HG02943 (cell line): Measurements from ENCODE around the gene SIRPA.

Experiments
- ATAC-seq: cut with Tn5 transposase; IDR thresholded peaks from one replicate; pipeline ENCODE4 v1.9.1; 2021; ENCODE audit warnings: mild to moderate bottlenecking, low read depth, moderate library complexity; ENCODE audit not compliant: unreplicated experiment

SIRPA gene

GRCh38 chr20:1868856-1869255 is 26.4 kb upstream of the SIRPA start:
- ATAC-seq, result no peak

DNA sequence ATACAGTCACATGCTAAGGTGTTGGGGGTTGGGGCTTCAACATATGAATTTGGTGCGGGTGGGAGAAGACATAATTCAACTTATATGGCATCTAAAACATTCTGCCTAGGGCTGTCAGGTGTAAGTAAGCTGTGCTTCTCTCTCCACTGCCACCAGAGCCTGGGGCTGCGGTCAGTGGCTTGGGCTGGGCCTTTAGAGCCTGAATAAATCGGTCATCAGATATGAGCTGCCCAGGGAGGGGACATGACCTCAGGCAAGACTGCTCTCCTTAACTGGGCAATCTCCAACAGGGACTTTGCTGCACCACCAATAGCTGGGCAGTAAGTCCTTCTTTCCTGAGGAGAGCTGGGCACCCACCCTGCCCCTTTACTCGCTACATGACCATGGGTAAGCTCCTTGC is 24.9 kb upstream of the SIRPA start:
- no peak for ATAC-seq

GRCh38 chr20:1870792-1871550 is 24.2 kb upstream of the SIRPA start:
- no peak for ATAC-seq

DNA sequence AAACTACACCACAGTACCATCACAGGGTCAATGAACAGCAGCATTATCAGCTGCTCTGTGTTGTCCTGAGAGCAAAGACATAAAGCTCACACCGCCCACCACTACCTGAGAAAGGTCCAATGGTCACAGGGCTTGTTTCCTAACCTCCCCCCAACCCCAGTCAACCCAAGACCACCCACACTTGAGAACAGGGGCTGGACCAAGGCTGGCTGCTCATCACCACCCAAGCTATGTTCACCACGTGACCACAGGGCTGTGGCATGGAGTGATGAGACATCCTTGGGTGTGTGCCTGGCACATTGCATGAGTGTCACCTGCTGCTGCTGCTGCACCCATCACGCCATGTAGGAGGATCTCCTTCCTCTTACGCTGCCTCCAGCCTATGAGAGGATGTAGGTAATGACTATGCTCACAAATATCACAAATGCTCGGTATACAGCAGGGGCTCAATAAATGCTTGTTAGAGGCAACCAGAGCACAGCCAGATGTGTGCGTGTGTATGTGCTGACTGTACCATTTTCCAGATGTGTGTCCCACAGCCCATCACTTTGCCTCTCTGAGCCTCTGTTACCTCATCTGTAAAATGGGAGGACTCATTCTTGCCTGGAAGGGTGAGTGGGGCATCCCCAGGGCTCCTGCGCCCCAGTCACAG is 23.3 kb upstream of the SIRPA start:
- no peak for ATAC-seq

GRCh38 chr20:1872459-1873097 is 22.6 kb upstream of the SIRPA start:
- ATAC-seq, result no peak

DNA sequence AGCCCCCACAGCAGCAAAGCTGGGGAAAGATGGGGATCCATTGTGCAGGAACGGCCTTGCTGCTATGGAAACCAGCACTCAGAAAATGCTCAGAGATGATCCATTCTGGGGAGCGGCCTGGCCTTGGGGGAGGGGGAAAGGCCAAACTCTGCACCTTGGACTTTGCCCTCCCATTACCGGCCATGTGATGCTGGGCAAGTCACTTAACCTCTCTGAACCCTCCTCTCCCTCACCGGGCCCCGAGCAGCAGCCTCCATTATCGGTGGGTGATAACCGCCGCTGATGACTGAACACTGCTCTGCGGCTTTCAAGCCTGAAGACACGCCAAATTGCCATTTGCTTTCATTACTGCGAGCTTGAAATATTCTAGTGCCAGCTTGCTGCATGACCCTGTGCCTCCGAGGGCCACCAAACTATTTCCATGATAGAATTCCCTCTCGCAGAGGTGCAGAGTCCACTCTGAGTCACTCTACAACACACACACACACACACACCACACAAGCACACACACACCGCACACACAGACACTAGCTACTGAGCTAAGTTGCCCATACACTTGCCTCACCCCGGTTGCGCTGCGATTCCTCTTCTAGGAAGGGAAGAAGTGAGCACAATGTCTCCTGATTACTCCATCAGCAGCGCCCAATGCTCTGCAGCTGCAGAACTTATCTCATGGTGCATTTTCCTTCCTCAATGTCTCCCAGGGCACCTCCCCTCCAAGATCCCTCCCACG is 20.6 kb upstream of the SIRPA start:
- no peak for ATAC-seq

- ATAC-seq, result no peak
Measured at GRCh38 chr20:1875183-1875554, 20.0 kb upstream of the SIRPA start.

DNA sequence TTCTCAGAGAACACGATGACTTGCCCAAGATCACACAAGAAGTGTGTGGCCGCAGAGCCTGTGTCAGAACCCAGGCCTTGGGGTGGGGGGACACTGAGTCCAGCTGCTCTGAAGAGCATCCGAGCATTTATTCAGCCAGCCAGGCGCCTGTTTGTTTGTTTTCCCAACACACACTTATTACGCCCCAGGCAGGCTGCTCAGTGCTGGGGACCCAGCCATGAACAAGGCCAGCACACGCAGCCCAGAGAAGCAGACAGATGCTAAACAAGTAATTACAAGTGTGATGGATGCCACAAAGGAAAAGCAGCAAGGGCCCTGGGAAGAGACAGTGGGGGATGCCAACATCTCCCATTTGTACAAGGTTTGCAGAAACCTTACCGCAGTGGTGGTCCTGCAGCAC is 19.4 kb upstream of the SIRPA start:
- no peak for ATAC-seq

GRCh38 chr20:1876217-1876921 is 18.8 kb upstream of the SIRPA start:
- no peak for ATAC-seq

GRCh38 chr20:1876975-1877608 is 18.1 kb upstream of the SIRPA start:
- no peak for ATAC-seq

- no peak for ATAC-seq
Measured at GRCh38 chr20:1877609-1878200, 17.5 kb upstream of the SIRPA start.

- ATAC-seq, result no peak
Measured at GRCh38 chr20:1879369-1879768, 15.8 kb upstream of the SIRPA start.

DNA sequence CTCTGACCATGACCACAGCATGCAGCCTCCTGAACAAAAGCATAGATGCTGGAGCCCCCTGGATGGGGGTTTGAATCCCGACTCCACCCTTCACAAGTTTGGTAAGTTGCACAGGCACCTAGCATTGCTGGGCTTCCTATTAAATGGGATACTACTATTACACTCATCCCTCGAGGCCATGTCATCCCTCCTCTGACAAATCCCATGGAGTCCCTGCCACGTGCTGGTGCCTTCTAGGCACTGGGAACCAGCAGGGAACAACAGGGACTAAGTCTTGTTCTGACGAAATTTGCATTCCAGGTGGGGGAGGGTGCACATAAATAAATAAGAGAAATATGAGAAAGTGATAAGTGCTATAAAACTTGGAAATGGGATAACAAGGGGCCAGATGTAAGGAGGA is 15.3 kb upstream of the SIRPA start:
- no peak for ATAC-seq

DNA sequence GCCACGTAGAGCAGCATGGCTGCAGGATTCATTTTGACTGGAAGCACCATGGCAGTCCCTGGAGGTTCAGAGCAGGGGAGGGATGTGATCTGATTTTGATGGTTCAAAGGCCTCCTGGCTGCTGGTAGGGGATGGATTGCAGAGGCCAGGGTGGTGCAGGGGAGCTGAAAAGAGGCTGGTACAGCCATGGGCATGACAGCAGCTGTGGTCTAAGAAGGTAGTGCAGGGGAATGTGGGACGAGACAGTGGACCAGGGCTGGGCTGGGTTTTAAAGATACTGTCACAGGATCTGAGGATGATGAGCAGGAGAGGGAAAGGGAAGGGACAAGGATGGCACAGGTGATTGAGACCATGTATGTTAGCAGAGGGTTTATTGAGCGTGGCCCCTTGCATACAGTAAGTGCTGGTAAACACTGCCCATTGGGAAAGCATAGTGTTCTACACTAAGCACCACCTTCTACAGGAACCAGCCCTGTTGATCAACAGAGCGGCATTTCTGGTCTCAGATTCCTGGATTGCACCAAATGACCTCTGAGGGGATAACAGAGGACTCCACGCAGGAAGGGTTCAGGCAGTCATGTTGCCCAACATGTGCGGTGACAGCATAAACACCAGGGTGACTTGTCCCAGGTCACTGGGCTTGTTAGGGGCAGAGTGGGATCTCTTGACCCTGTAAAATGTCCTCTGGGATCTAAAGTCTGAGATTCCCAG is 14.5 kb upstream of the SIRPA start:
- ATAC-seq, result no peak

DNA sequence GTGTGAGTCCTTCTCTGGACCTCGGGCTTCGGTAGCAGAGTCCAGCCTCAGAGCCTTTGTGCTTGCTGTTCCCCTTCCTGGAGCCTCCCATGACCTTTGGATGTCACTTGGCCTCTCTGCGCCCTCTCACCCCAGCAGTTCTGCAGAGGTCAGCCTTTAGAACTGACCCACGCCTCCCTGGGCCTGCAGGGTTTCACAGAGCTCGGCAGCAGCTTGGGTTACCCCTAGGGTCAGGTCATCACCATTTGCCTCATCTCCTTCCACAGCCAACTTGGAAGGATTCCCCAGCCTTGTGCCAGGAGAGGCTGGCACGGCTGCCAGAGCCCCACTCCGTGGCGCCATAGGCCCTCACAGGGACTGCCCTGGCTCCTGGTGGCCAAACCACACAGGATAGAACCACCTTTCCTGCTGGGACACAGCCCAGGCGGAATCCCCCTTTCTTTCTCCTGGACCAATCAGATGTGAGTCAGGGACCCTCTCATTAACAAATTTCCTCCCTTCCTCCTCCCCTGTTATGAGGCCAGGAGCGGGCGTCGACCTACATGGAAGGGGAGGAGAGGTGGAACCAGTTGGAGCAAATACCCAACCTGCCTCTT is 13.9 kb upstream of the SIRPA start:
- ATAC-seq, result no peak

- ATAC-seq, result no peak
Measured at GRCh38 chr20:1882026-1882425, 13.2 kb upstream of the SIRPA start.

GRCh38 chr20:1883986-1884385 is 11.2 kb upstream of the SIRPA start:
- ATAC-seq, result no peak

DNA sequence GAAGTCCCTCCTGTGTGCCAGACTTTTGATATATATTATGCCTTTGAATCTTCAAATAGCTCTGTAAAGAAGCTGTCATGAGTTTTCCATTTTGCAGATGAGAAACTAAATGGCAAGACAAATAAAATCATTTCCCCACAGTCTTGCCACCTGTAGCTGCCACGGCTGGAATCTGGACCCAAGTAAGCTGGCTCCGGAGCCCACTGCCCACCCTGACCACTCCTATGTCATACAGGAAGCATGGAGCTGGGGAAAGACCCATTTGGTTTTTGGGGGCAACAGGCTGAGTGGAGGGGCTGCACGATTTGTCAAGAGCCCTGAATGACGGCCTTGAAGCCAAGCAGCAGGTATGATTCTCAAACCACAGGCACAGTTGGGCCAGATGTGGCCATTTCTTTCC is 10.0 kb upstream of the SIRPA start:
- no peak for ATAC-seq
